HepG2 (cell line): ENCODE results near the gene ELOVL2. TPM values are rescaled to one million over a fixed set of nuclear protein-coding genes. Genes with fewer than 3 reads are reported as not detected.

ENCODE experiments used
- ARNTL ChIP-seq: sonication (generic); formaldehyde crosslinking; IDR thresholded peaks from 2 replicates; pipeline ENCODE4 v1.4.0; 2020; ENCODE audit warnings: mild to moderate bottlenecking, missing genetic modification reagents
- ATM ChIP-seq: fragments of 450-650 bp; IDR thresholded peaks from 2 replicates; pipeline ENCODE4 v1.7.1; 2017; ENCODE audit warnings: mild to moderate bottlenecking, borderline replicate concordance
- BCLAF1 ChIP-seq: fragments of 450-650 bp; IDR thresholded peaks from 2 replicates; pipeline ENCODE4 v1.6.1; 2017; ENCODE audit warnings: mild to moderate bottlenecking
- CREB1 ChIP-seq, 2 experiments: fragments of 450-650 bp in 1 of 2; IDR thresholded peaks; 2 replicates each; pipeline ENCODE4 v1.6.1; 2016 to 2017; ENCODE audit warnings: control low read depth in 1 of 2, mild to moderate bottlenecking in 1 of 2, missing compliant biosample characterization in 1 of 2, missing genetic modification characterization in 1 of 2
- FOXC1 ChIP-seq: sonication (generic); formaldehyde crosslinking; IDR thresholded peaks from 2 replicates; pipeline ENCODE4 v1.8.0; 2022; ENCODE audit warnings: mild to moderate bottlenecking, missing genetic modification reagents, borderline replicate concordance
- GRHL1 ChIP-seq: sonication (generic); formaldehyde crosslinking; conservative IDR thresholded peaks from 2 replicates; pipeline ENCODE4 v1.8.0; 2022; ENCODE audit warnings: missing genetic modification reagents
- IRF1 ChIP-seq: sonication (generic); formaldehyde crosslinking; IDR thresholded peaks from 2 replicates; pipeline ENCODE4 v1.4.0; 2020; ENCODE audit warnings: low read depth, mild to moderate bottlenecking, missing genetic modification reagents
- IRX3 ChIP-seq: sonication (generic); formaldehyde crosslinking; IDR thresholded peaks from 2 replicates; pipeline ENCODE4 v1.8.1; 2023; ENCODE audit warnings: mild to moderate bottlenecking, low read depth, missing genetic modification reagents, borderline replicate concordance
- NFE2 ChIP-seq: sonication (generic); formaldehyde crosslinking; IDR thresholded peaks from 2 replicates; pipeline ENCODE4 v1.4.0; 2020; ENCODE audit warnings: missing genetic modification reagents
- NR3C1 ChIP-seq: sonication (generic); formaldehyde crosslinking; IDR thresholded peaks from 2 replicates; pipeline ENCODE4 v1.4.0; 2020; ENCODE audit warnings: missing genetic modification reagents
- PITX1 ChIP-seq: sonication (generic); formaldehyde crosslinking; IDR thresholded peaks from 2 replicates; pipeline ENCODE4 v1.5.1; 2020; ENCODE audit warnings: mild to moderate bottlenecking, missing genetic modification reagents
- RXRA ChIP-seq: sonication (generic); formaldehyde crosslinking; IDR thresholded peaks from 2 replicates; pipeline ENCODE4 v1.5.1; 2020; ENCODE audit warnings: missing genetic modification reagents
- SMARCC2 ChIP-seq: fragments of 450-650 bp; IDR thresholded peaks from 2 replicates; pipeline ENCODE4 v1.6.1; 2017; ENCODE audit warnings: antibody characterized with exemption, mild to moderate bottlenecking
- TBL1XR1 ChIP-seq: fragments of 150-350 bp; IDR thresholded peaks from 2 replicates; pipeline ENCODE4 v1.6.1; 2014; ENCODE audit warnings: borderline replicate concordance, low read length; ENCODE audit not compliant: partially characterized antibody
- ZBTB26 ChIP-seq: IDR thresholded peaks from 2 replicates; pipeline ENCODE4 v1.6.1; 2016; ENCODE audit warnings: missing compliant biosample characterization, missing genetic modification reagents, borderline replicate concordance
- ZFP1 ChIP-seq: IDR thresholded peaks from 2 replicates; pipeline ENCODE4 v1.6.1; 2016
- ZNF136 ChIP-seq: sonication (generic); formaldehyde crosslinking; IDR thresholded peaks from 2 replicates; pipeline ENCODE4 v1.8.1; 2022; ENCODE audit warnings: low read depth, mild to moderate bottlenecking, moderate library complexity, missing genetic modification reagents
- ZNF33B ChIP-seq: sonication (generic); formaldehyde crosslinking; IDR thresholded peaks from 2 replicates; pipeline ENCODE4 v1.5.1; 2020; ENCODE audit warnings: mild to moderate bottlenecking, missing genetic modification reagents
- ZNF580 ChIP-seq: IDR thresholded peaks from 2 replicates; pipeline ENCODE4 v1.6.1; 2016; ENCODE audit warnings: low read depth, borderline replicate concordance
- ZNF672 ChIP-seq: sonication (generic); formaldehyde crosslinking; IDR thresholded peaks from 2 replicates; pipeline ENCODE4 v1.8.1; 2022; ENCODE audit warnings: missing genetic modification reagents
- ZNF703 ChIP-seq: sonication (generic); formaldehyde crosslinking; IDR thresholded peaks from 2 replicates; pipeline ENCODE4 v1.5.1; 2020; ENCODE audit warnings: missing genetic modification reagents, mild to moderate bottlenecking, moderate library complexity, borderline replicate concordance
- ZUFSP ChIP-seq: sonication (generic); formaldehyde crosslinking; IDR thresholded peaks from 2 replicates; pipeline ENCODE4 v1.9.0; 2021; ENCODE audit warnings: missing genetic modification reagents, mild to moderate bottlenecking, borderline replicate concordance
- polyA plus RNA-seq, 8 experiments: library from polyadenylated mRNA; depleted of rRNA in 3 of 8; stranded (reverse) in 7 of 8; unstranded in 1 of 8; fragments of >200 nt; fragmentation: Illumina TruSeq in 4 of 8; extraction: Trizol in 4 of 8; gene quantifications; 2 replicates each; pipeline versions ENCODE4 v1.2.1 to v1.2.3, GENCODE V29; 2011 to 2016; ENCODE audit warnings: low read depth in 4 of 8, missing spikeins in 1 of 8, mixed read lengths in 1 of 8; ENCODE audit not compliant: insufficient read depth in 1 of 8
- total RNA-seq, 5 experiments: library from RNA; depleted of rRNA; stranded (reverse); fragments of >200 nt; fragmentation: Illumina TruSeq; extraction: Trizol; gene quantifications; 2 replicates each; pipeline ENCODE4 v1.2.3, GENCODE V29; 2016; ENCODE audit warnings: low read depth in 1 of 5

ELOVL2 gene
- total and polyA plus RNA-seq, 2 of the 13 experiments (the other 11 are each of a cell fraction or from before 2014, with no cell fraction given): 43.6 to 65.4 TPM

- TF ChIP-seq BCLAF1 (no peak), ZFP1 (CRISPR knock-in tag) (peak; percentile 46; the same call in 1 of the 2 replicates), SMARCC2 (no peak), ZBTB26 (CRISPR knock-in tag) (no peak), ATM (no peak), GRHL1 (CRISPR knock-in tag) (no peak), ZUFSP (CRISPR knock-in tag) (no peak), ZNF136 (CRISPR knock-in tag) (no peak), PITX1 (no peak), NFE2 (no peak), FOXC1 (CRISPR knock-in tag) (no peak), ZNF703 (CRISPR knock-in tag) (no peak), ZNF580 (CRISPR knock-in tag) (no peak), ARNTL (CRISPR knock-in tag) (no peak), RXRA (CRISPR knock-in tag) (no peak), CREB1 (IDR thresholded peaks at IDR 0.05) (peak; percentile 72), CREB1 (CRISPR knock-in tag; IDR thresholded peaks at IDR 0.05) (peak; percentile 70), NR3C1 (CRISPR knock-in tag) (no peak), IRF1 (no peak), TBL1XR1 (no peak), IRX3 (CRISPR knock-in tag) (no peak), ZNF33B (CRISPR knock-in tag) (no peak), ZNF672 (CRISPR knock-in tag) (no peak)
These were observed 11.1 kb upstream of the ELOVL2 start (continued) for GRCh38 chr6:11055127-11055627.
